ENCODE data around the gene MS4A14. TPM values are rescaled to one million over a fixed set of nuclear protein-coding genes. Genes with fewer than 3 reads are reported as not detected.

Gene MS4A14
- total and polyA plus RNA-seq, 2 of the 4 experiments (the other 2 are of a cell fraction), result not detected

DNA sequence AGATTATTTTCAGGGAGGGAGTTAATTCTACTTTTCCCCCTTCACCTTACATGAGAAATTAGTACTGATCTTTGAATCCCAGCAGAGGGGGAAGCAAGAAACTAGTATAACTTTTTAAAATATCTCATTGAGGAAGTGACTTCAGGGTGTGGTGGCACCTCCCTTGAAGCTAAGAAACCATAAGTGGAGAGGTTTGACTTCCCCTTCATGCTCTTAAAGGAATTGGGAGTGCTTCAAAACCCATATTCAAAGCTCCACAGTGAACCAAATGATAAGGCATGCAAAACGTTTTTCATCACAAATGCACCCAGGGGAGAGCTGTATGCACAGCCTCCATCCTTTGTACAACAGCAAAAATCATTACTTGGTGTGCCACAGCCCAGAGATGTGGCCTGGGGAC is 540 bp downstream of the MS4A14 start:
- no peak overlapping the region for H3K4me2 ChIP-seq (ENCODE audit: low read depth, low read length)
- H3K18ac ChIP-seq (ENCODE audit: low read depth, low read length), result no peak overlapping the region
- H3K4me1 ChIP-seq (ENCODE audit: control insufficient read depth, insufficient read depth, low read length), result no peaks in the 10 kb centered on the region
- no peak overlapping the region for H3K23ac ChIP-seq (ENCODE audit: low read depth, low read length)
- no peaks in the 10 kb centered on the region for H3K79me1 ChIP-seq (ENCODE audit: low read depth in 1 of 2, low read length in 2 of 2)
- CTCF ChIA-PET, result no interaction called here
- H2AFZ ChIP-seq (replicated peaks; ENCODE audit: low read length, poor library complexity), result no peak overlapping the region
- H3K36me3 ChIP-seq (ENCODE audit: control insufficient read depth, insufficient read depth, low read length), result no peaks in the 10 kb centered on the region
- H4K5ac ChIP-seq (ENCODE audit: low read depth, low read length), result no peak overlapping the region
- H3K14ac ChIP-seq (replicated peaks; ENCODE audit: low read depth, low read length), result no peak overlapping the region
- no peak overlapping the region for H4K91ac ChIP-seq (ENCODE audit: insufficient read depth, low read depth, low read length)
- no peak overlapping the region for H2BK120ac ChIP-seq (ENCODE audit: low read depth, low read length)
- H3K27me3 ChIP-seq (ENCODE audit: control insufficient read depth, insufficient read depth, low read length), result no peaks in the 10 kb centered on the region
- H4K8ac ChIP-seq (ENCODE audit: low read depth in 2 of 2, low read length in 2 of 2), result no peak overlapping the region
- ATAC-seq (ENCODE audit: low read depth), result no peak
- H2BK15ac ChIP-seq (ENCODE audit: low read depth, low read length), result no peak overlapping the region
- no peak overlapping the region for H2BK20ac ChIP-seq (ENCODE audit: low read depth, low read length)
- no peak overlapping the region for H2AK5ac ChIP-seq (ENCODE audit: low read depth, low read length)
- peaks cover 2% of the 10 kb centered on the region for H3K9me3 ChIP-seq (ENCODE audit: control insufficient read depth, insufficient read depth, low read length)
- no CpG with 5 or more reads among the region's 1 CpG for WGBS, 2 experiments (ENCODE audit: extremely low coverage in 2 of 2, insufficient read length in 1 of 2)
- no peak overlapping the region for H3K56ac ChIP-seq (ENCODE audit: extremely low read depth, insufficient read depth, low read length)
- no peak overlapping the region for H2AK9ac ChIP-seq (replicated peaks; ENCODE audit: low read depth, low read length, poor library complexity)
- TF ChIP-seq POLR2A (IDR thresholded peaks at IDR 0.05; ENCODE audit: low read depth, low read length), result no peak
- TF ChIP-seq FOS (IDR thresholded peaks at IDR 0.05; ENCODE audit: low read depth, low read length), result no peak
- TF ChIP-seq CHD1 (IDR thresholded peaks at IDR 0.05; ENCODE audit: low read depth, low read length), result no peak
- no peak for TF ChIP-seq RCOR1 (IDR thresholded peaks at IDR 0.05; ENCODE audit: insufficient replicate concordance, low read length)
- no peak for TF ChIP-seq MXI1 (IDR thresholded peaks at IDR 0.05; ENCODE audit: borderline replicate concordance, low read depth, low read length)
- TF ChIP-seq, protein P1, sequence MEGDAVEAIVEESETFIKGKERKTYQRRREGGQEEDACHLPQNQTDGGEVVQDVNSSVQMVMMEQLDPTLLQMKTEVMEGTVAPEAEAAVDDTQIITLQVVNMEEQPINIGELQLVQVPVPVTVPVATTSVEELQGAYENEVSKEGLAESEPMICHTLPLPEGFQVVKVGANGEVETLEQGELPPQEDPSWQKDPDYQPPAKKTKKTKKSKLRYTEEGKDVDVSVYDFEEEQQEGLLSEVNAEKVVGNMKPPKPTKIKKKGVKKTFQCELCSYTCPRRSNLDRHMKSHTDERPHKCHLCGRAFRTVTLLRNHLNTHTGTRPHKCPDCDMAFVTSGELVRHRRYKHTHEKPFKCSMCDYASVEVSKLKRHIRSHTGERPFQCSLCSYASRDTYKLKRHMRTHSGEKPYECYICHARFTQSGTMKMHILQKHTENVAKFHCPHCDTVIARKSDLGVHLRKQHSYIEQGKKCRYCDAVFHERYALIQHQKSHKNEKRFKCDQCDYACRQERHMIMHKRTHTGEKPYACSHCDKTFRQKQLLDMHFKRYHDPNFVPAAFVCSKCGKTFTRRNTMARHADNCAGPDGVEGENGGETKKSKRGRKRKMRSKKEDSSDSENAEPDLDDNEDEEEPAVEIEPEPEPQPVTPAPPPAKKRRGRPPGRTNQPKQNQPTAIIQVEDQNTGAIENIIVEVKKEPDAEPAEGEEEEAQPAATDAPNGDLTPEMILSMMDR (conservative IDR thresholded peaks at IDR 0.05; ENCODE audit: low read depth, low read length), result no peak
- TF ChIP-seq RAD21 (IDR thresholded peaks at IDR 0.05; ENCODE audit: low read length), result no peak
- no peak for TF ChIP-seq MAFK (IDR thresholded peaks at IDR 0.05; ENCODE audit: low read depth, low read length)
- TF ChIP-seq RFX5 (IDR thresholded peaks at IDR 0.05; ENCODE audit: low read depth, low read length), result no peak
- H3K4me3 ChIP-seq (ENCODE audit: insufficient read depth, low read depth, low read length), result no peak overlapping the region
- no peak overlapping the region for H3K27ac ChIP-seq (ENCODE audit: insufficient read depth, low read length)
- no peak overlapping the region for H2BK5ac ChIP-seq (ENCODE audit: low read depth, low read length, poor library complexity, severe bottlenecking)
- POLR2A ChIA-PET (ENCODE audit: unreplicated experiment), result no interaction called here
- no peak for DNase-seq
- no peaks in the 10 kb centered on the region for H4K20me1 ChIP-seq (ENCODE audit: insufficient read depth, low read length)
- H3K9me1 ChIP-seq (ENCODE audit: insufficient read depth, low read length), result no peaks in the 10 kb centered on the region
- no peak overlapping the region for H3K9ac ChIP-seq (ENCODE audit: low read depth, low read length)
- no peak overlapping the region for H3K4ac ChIP-seq (ENCODE audit: low read depth, low read length)
- dilution Hi-C loops (cut with HindIII; ENCODE audit: low sequenced_read_pairs, unreplicated experiment), result no loop called here
- in situ Hi-C loops (cut with MboI; ENCODE audit: low sequenced_read_pairs), result no loop called here
- BruUV-seq (replicated peaks), result no TSS peak
- intact Hi-C loops (cut with micrococcal nuclease), result no loop called here

Data from IMR-90 (cell line).